Sigmoid colon (tissue), 4 donors: ENCODE data around the gene FAM193A.

Experiments used
- EP300 ChIP-seq, 4 donors: sonication (generic); formaldehyde crosslinking; IDR thresholded peaks; one replicate each; pipeline ENCODE4 v1.6.1; 2017; ENCODE audit warnings: antibody characterized with exemption in 4 of 4
- POLR2A ChIP-seq, 2 donors: fragments of 450-650 bp; IDR thresholded peaks; one replicate each; pipeline ENCODE4 v1.6.1; 2016; ENCODE audit warnings: antibody characterized with exemption in 2 of 2, mild to moderate bottlenecking in 2 of 2, moderate library complexity in 2 of 2
- POLR2AphosphoS5 ChIP-seq, 4 donors: sonication (generic); formaldehyde crosslinking; IDR thresholded peaks; one replicate each; pipeline ENCODE4 v1.6.1; 2017; ENCODE audit warnings: antibody characterized with exemption in 4 of 4
- TF ChIP-seq, protein P1 (sequence below), 4 experiments: fragments of 450-650 bp in 3 of 4; fragments of 200-600 bp in 1 of 4; IDR thresholded peaks; one replicate each; pipeline ENCODE4 v1.5.1; 2016 to 2019; ENCODE audit warnings: antibody characterized with exemption in 4 of 4, mild to moderate bottlenecking in 3 of 4, moderate library complexity in 2 of 4

- TF ChIP-seq, protein P1, sequence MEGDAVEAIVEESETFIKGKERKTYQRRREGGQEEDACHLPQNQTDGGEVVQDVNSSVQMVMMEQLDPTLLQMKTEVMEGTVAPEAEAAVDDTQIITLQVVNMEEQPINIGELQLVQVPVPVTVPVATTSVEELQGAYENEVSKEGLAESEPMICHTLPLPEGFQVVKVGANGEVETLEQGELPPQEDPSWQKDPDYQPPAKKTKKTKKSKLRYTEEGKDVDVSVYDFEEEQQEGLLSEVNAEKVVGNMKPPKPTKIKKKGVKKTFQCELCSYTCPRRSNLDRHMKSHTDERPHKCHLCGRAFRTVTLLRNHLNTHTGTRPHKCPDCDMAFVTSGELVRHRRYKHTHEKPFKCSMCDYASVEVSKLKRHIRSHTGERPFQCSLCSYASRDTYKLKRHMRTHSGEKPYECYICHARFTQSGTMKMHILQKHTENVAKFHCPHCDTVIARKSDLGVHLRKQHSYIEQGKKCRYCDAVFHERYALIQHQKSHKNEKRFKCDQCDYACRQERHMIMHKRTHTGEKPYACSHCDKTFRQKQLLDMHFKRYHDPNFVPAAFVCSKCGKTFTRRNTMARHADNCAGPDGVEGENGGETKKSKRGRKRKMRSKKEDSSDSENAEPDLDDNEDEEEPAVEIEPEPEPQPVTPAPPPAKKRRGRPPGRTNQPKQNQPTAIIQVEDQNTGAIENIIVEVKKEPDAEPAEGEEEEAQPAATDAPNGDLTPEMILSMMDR (IDR thresholded peaks at IDR 0.05): no peak
- TF ChIP-seq EP300 (IDR thresholded peaks at IDR 0.05) (peak in 1 of 4 donors; percentile 30), POLR2AphosphoS5 (IDR thresholded peaks at IDR 0.05) (no peak), POLR2A (IDR thresholded peaks at IDR 0.05) (no peak)
These were observed 46.5 kb upstream of the FAM193A start for GRCh38 chr4:2489841-2490552.
